GM12872 (cell line): Measurements from ENCODE around the gene IGSF1.
A peak's percentile ranks its signal among the peaks of the same experiment; 100 is the strongest.

Experiments
- CTCF ChIP-seq: IDR thresholded peaks from 3 replicates; pipeline ENCODE4 v1.5.1; 2011; ENCODE audit warnings: low read depth, mild to moderate bottlenecking, low read length, moderate library complexity; ENCODE audit not compliant: insufficient read depth

IGSF1 gene

GRCh38 chrX:131288738-131289511 is at the start of gene IGSF1:
Gene IGSF1, minus strand, starts transcription at chrX:131289306. Its CDS starts 2,632 bp downstream, at chrX:131286674.
- TF ChIP-seq CTCF, result no peak

- TF ChIP-seq CTCF, result no peak
These were observed 43.2 kb upstream of the IGSF1 start for GRCh38 chrX:131332331-131332730.

- TF ChIP-seq CTCF, result peak; percentile 17; the same call in 1 of the 3 replicates
These were observed 42.0 kb upstream of the IGSF1 start for GRCh38 chrX:131331152-131331551.

- no peak for TF ChIP-seq CTCF
These were observed 41.6 kb upstream of the IGSF1 start for GRCh38 chrX:131330735-131331134.

GRCh38 chrX:131322651-131323050 is 33.5 kb upstream of the IGSF1 start:
- TF ChIP-seq CTCF, result no peak

- TF ChIP-seq CTCF, result no peak
These were observed 28.2 kb upstream of the IGSF1 start for GRCh38 chrX:131317326-131317725.

- TF ChIP-seq CTCF, result no peak
These were observed 27.2 kb upstream of the IGSF1 start for GRCh38 chrX:131316260-131316659.
